ENCODE results near the gene FBXO15.

DNA sequence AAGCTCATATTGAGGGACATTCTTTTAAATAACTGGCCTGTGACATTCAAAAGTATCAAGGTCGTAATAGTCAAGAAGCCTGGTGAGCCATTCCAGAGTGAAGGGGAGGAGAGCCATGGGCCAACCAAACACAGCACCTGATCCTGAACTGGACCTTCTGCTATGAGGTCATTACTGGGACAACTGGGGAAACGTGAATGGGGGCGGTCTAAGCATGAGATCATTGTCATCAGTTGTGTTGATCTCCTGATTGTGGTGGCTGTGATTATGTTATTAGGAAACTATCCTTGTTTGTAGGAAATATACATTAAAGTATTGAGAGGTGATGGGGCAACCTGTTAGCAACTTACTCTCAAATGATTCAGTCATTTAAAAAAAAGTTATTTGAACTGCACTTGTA lies 79.3 kb downstream of the FBXO15 start:
- TF ChIP-seq RARB (CRISPR knock-in tag; IDR thresholded peaks at IDR 0.05), result no peak
- TF ChIP-seq, protein P1, sequence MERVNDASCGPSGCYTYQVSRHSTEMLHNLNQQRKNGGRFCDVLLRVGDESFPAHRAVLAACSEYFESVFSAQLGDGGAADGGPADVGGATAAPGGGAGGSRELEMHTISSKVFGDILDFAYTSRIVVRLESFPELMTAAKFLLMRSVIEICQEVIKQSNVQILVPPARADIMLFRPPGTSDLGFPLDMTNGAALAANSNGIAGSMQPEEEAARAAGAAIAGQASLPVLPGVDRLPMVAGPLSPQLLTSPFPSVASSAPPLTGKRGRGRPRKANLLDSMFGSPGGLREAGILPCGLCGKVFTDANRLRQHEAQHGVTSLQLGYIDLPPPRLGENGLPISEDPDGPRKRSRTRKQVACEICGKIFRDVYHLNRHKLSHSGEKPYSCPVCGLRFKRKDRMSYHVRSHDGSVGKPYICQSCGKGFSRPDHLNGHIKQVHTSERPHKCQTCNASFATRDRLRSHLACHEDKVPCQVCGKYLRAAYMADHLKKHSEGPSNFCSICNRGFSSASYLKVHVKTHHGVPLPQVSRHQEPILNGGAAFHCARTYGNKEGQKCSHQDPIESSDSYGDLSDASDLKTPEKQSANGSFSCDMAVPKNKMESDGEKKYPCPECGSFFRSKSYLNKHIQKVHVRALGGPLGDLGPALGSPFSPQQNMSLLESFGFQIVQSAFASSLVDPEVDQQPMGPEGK (CRISPR knock-in tag; IDR thresholded peaks at IDR 0.05; ENCODE audit: borderline replicate concordance), result no peak
- no peak for TF ChIP-seq ESRRG (CRISPR knock-in tag; IDR thresholded peaks at IDR 0.05)
- TF ChIP-seq, protein P2, sequence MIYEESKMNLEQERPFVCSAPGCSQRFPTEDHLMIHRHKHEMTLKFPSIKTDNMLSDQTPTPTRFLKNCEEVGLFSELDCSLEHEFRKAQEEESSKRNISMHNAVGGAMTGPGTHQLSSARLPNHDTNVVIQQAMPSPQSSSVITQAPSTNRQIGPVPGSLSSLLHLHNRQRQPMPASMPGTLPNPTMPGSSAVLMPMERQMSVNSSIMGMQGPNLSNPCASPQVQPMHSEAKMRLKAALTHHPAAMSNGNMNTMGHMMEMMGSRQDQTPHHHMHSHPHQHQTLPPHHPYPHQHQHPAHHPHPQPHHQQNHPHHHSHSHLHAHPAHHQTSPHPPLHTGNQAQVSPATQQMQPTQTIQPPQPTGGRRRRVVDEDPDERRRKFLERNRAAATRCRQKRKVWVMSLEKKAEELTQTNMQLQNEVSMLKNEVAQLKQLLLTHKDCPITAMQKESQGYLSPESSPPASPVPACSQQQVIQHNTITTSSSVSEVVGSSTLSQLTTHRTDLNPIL (CRISPR knock-in tag; IDR thresholded peaks at IDR 0.05; ENCODE audit: low read depth), result no peak
- TF ChIP-seq ZC3H10 (CRISPR knock-in tag; IDR thresholded peaks at IDR 0.05), result no peak
- TF ChIP-seq, protein P3, sequence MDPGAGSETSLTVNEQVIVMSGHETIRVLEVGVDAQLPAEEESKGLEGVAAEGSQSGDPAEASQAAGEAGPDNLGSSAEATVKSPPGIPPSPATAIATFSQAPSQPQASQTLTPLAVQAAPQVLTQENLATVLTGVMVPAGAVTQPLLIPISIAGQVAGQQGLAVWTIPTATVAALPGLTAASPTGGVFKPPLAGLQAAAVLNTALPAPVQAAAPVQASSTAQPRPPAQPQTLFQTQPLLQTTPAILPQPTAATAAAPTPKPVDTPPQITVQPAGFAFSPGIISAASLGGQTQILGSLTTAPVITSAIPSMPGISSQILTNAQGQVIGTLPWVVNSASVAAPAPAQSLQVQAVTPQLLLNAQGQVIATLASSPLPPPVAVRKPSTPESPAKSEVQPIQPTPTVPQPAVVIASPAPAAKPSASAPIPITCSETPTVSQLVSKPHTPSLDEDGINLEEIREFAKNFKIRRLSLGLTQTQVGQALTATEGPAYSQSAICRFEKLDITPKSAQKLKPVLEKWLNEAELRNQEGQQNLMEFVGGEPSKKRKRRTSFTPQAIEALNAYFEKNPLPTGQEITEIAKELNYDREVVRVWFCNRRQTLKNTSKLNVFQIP (CRISPR knock-in tag; IDR thresholded peaks at IDR 0.05; ENCODE audit: borderline replicate concordance, low read depth), result no peak
- TF ChIP-seq PPARA (CRISPR knock-in tag; IDR thresholded peaks at IDR 0.05; ENCODE audit: borderline replicate concordance), result no peak
- TF ChIP-seq, protein P4, sequence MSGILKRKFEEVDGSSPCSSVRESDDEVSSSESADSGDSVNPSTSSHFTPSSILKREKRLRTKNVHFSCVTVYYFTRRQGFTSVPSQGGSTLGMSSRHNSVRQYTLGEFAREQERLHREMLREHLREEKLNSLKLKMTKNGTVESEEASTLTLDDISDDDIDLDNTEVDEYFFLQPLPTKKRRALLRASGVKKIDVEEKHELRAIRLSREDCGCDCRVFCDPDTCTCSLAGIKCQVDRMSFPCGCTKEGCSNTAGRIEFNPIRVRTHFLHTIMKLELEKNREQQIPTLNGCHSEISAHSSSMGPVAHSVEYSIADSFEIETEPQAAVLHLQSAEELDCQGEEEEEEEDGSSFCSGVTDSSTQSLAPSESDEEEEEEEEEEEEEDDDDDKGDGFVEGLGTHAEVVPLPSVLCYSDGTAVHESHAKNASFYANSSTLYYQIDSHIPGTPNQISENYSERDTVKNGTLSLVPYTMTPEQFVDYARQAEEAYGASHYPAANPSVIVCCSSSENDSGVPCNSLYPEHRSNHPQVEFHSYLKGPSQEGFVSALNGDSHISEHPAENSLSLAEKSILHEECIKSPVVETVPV (CRISPR knock-in tag; IDR thresholded peaks at IDR 0.05), result no peak
- TF ChIP-seq ZFP30 (CRISPR knock-in tag; IDR thresholded peaks at IDR 0.05), result no peak
- TF ChIP-seq, protein P5, sequence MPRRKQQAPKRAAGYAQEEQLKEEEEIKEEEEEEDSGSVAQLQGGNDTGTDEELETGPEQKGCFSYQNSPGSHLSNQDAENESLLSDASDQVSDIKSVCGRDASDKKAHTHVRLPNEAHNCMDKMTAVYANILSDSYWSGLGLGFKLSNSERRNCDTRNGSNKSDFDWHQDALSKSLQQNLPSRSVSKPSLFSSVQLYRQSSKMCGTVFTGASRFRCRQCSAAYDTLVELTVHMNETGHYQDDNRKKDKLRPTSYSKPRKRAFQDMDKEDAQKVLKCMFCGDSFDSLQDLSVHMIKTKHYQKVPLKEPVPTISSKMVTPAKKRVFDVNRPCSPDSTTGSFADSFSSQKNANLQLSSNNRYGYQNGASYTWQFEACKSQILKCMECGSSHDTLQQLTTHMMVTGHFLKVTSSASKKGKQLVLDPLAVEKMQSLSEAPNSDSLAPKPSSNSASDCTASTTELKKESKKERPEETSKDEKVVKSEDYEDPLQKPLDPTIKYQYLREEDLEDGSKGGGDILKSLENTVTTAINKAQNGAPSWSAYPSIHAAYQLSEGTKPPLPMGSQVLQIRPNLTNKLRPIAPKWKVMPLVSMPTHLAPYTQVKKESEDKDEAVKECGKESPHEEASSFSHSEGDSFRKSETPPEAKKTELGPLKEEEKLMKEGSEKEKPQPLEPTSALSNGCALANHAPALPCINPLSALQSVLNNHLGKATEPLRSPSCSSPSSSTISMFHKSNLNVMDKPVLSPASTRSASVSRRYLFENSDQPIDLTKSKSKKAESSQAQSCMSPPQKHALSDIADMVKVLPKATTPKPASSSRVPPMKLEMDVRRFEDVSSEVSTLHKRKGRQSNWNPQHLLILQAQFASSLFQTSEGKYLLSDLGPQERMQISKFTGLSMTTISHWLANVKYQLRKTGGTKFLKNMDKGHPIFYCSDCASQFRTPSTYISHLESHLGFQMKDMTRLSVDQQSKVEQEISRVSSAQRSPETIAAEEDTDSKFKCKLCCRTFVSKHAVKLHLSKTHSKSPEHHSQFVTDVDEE (CRISPR knock-in tag; IDR thresholded peaks at IDR 0.05), result no peak
- no peak for TF ChIP-seq BACH2 (CRISPR knock-in tag; IDR thresholded peaks at IDR 0.05; ENCODE audit: borderline replicate concordance)
- TF ChIP-seq TCF4 (CRISPR knock-in tag; IDR thresholded peaks at IDR 0.05; ENCODE audit: borderline replicate concordance), result no peak

Data from SK-N-SH treated with all-trans-retinoic acid at 6 μM for 48 hours (cell line).